Fibroblast of pulmonary artery (primary cell): ENCODE results near the gene FFAR1.
"Not testable (repeated sequence)": the region's sequence is repeated elsewhere in the genome, so short reads cannot be mapped to it uniquely, and the experiment has no call there.

Experiments
- DNase-seq: peaks from one replicate; pipeline ENCODE4 v3.0.0-alpha.2; 2010; ENCODE audit warnings: low read depth
- H3K4me3 ChIP-seq: replicated peaks from 2 replicates; pipeline ENCODE4 v1.5.1; 2011; ENCODE audit warnings: low read depth, mild to moderate bottlenecking, control low read depth, low read length, moderate library complexity
- TF ChIP-seq, protein P1 (sequence below): IDR thresholded peaks from 2 replicates; pipeline ENCODE4 v1.5.1; 2011; ENCODE audit warnings: mild to moderate bottlenecking, control low read depth, low read length, inconsistent platforms; ENCODE audit errors: missing control alignments

FFAR1 gene

DNA sequence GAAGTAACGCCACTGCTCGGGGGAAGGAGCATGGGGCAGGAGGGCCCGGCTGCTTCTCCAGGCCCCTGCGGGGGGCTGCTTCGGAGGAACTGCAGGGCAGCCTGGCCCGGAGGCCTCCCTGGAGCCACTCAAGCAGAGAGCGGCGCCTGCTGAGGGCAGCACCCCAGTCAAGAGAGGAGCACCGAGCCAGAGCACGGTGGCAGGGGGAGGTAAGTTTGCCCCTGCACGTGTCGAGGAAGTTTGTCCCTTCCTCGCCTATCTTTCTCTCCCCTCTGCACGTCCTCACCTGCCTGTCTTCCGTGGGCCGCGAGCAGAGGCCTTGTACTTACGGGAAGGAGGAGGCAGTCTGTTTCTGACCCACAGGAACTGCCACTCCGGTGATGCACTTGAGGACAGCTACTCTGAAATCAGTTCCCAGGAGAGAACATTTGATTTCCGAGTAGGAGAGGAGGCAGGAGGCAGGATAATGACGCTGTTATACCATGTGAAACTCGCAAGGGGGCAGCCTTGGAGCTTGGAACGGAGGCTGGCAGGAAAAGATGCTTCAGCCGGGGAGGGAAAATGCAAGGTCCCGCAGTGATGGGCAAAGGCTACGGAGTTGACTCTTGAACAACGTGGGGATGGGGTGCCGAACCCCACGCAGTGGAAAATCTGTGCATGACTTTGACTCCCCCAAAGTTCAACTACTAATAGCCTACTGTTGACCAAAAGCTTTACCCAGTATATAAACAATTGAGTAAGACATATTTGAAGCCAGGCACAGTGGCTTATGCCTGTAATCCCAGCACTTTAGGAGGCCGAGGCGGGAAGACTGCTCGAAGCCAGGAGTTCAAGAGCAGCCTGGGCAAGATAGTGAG lies 5.0 kb downstream of the FFAR1 start:
- DNase-seq: peak; percentile 78

DNA sequence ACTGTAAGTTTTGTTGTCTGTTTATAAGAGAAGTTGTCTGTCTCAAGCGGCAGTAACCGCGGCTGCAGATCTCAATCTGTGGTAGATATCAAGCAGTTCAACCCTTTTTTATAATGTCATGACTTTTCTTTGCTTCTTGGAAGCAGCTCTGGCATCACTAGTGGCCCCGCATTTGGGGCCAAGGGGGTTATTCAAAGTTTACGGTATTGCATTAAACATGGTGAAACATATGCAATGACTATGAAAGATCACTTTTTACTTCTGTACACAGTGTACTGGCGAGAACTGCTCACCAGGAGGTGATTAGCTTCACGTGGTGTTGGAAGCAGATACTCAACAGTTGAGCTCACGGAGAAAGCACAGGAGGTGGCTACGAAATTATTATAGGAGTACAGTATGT lies 5.9 kb downstream of the FFAR1 start:
- TF ChIP-seq, protein P1, sequence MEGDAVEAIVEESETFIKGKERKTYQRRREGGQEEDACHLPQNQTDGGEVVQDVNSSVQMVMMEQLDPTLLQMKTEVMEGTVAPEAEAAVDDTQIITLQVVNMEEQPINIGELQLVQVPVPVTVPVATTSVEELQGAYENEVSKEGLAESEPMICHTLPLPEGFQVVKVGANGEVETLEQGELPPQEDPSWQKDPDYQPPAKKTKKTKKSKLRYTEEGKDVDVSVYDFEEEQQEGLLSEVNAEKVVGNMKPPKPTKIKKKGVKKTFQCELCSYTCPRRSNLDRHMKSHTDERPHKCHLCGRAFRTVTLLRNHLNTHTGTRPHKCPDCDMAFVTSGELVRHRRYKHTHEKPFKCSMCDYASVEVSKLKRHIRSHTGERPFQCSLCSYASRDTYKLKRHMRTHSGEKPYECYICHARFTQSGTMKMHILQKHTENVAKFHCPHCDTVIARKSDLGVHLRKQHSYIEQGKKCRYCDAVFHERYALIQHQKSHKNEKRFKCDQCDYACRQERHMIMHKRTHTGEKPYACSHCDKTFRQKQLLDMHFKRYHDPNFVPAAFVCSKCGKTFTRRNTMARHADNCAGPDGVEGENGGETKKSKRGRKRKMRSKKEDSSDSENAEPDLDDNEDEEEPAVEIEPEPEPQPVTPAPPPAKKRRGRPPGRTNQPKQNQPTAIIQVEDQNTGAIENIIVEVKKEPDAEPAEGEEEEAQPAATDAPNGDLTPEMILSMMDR: no peak
- DNase-seq: no peak
- H3K4me3 ChIP-seq: no peak overlapping the region

More for the DNA sequence above, 5.0 kb downstream of the FFAR1 start:
- TF ChIP-seq, protein P1: peak; percentile 82
- no peak overlapping the region for H3K4me3 ChIP-seq

DNA sequence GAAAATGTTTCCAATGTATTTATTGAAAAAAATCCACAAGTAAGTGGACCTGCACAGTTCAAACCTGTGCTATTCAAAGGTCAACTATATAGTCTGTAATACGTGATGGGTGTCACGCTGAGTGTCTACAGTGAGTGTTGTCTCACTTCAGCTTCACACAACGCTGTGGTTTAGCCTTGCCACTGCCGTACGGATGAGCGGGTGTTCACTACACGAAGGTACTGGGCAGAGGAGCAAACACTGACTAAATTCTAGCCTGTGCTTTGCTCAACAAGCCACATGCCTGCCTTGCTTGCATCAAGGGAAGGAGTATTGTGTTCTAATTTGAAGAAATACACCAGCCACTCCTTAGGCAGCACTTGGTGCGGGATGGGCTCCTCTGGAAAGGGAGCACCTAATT lies 7.2 kb downstream of the FFAR1 start:
- no peak for DNase-seq
- TF ChIP-seq, protein P1: no peak

DNA sequence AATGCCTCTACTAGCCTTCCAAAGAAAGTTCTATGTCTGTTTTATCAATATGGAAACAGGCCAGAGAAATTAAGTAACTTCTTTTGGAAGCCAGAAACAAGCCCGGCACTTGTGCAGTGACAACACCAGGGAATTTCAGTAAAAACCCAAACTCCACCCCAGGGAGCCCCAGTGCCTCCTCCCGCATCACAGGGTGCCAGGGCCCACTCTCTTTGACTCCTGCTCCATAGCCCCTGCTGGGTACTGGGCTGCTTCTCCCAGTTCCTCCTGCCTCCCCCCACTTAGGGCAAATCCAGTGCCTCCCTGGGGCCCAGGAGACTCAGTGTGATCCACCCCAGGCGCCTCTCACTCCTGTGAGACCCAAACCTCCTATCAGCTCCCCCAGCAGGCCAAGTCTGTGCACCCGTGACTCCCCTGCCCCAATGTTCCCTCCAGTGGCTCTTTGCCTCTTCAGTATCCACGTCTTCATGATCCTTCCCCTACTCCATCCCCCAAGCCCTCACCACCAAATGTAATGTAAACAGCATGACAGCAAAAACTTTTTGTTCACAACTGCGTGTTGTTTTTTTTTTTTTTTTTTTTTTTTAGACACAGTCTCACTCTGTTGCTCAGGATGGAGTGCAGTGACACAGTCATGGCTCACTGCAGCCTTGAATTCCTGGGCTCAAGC lies 8.2 kb downstream of the FFAR1 start:
- TF ChIP-seq, protein P1: no peak
- no peak overlapping the region for H3K4me3 ChIP-seq
- DNase-seq: peak; percentile 6

More for the DNA sequence above, 7.2 kb downstream of the FFAR1 start:
- no peak overlapping the region for H3K4me3 ChIP-seq

DNA sequence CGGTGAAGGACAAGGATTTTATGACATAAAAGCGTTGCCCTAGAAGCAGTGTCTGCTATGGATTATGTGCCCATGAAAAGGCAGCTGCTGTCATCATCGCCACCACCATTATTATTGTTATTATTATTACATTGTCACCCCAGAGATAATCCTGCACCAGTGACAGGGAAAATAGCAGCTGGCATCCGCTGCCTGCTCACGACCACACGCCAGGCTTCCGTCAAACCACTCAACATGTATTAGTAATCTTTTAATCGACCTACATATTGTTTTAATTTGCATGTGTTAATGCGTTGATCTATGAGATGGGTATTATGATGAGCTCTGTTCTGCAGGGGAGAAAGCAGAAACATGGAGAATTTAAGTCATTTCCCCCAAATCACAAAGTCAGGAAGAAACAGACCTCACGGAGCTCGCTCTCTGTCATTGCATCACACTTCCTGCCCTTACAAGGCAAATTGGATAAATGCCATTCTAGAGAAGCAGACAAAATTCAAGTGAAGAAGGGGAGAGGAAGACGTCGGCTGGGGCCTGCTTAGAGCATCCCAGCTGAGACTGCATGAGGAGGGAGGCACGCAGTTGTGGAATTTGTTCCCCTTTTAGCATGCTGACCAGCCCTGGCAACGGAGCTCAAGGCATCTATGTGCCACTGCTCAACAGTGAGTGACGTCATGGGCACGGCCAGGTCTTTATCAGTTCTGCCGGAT lies 10.3 kb downstream of the FFAR1 start, which contains the start of gene FFAR3:
TSS of gene FFAR3 (plus strand) at position 594 of the 707 bp plus-strand sequence. CDS start 431 bp downstream, outside the sequence.
- peak; percentile 78 for DNase-seq
- H3K4me3 ChIP-seq: no peak within 1 kb of the TSS
- TF ChIP-seq, protein P1: no peak

DNA sequence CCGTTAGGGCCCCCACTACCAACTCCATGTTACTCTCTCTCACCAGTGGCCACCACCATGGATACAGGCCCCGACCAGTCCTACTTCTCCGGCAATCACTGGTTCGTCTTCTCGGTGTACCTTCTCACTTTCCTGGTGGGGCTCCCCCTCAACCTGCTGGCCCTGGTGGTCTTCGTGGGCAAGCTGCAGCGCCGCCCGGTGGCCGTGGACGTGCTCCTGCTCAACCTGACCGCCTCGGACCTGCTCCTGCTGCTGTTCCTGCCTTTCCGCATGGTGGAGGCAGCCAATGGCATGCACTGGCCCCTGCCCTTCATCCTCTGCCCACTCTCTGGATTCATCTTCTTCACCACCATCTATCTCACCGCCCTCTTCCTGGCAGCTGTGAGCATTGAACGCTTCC lies 11.1 kb downstream of the FFAR1 start:
- H3K4me3 ChIP-seq, DNase-seq: not testable (repeated sequence)

DNA sequence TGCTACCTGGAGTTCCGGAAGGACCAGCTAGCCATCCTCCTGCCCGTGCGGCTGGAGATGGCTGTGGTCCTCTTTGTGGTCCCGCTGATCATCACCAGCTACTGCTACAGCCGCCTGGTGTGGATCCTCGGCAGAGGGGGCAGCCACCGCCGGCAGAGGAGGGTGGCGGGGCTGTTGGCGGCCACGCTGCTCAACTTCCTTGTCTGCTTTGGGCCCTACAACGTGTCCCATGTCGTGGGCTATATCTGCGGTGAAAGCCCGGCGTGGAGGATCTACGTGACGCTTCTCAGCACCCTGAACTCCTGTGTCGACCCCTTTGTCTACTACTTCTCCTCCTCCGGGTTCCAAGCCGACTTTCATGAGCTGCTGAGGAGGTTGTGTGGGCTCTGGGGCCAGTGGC lies 11.7 kb downstream of the FFAR1 start:
- DNase-seq, H3K4me3 ChIP-seq: not testable (repeated sequence)

DNA sequence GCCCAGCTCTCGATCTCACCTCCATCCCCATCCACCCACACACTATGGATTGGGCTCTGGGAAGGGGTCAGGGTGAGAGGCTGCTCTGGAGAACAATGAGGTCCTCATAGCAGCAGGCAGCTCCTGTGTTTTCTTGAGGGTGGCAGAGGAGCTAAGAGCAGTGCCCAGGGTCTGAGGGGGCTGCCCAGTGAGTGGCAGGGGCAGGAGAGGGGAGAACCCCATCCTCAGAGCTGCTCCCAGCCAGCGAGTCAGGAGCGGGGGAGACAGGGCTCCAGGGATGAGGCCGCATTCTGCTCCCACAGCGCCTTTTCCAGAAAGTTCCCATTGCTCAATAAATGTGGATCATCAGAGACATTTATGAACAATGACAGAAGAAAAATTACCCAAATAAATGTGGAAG lies 12.4 kb downstream of the FFAR1 start:
- DNase-seq, H3K4me3 ChIP-seq: not testable (repeated sequence)
